ENCODE measurements around the gene ETV5.

The ETV5 gene

GRCh38 chr3:186098740-186099139 is 10.1 kb downstream of the ETV5 start:
- no peak for TF ChIP-seq SPI1 (IDR thresholded peaks at IDR 0.05; ENCODE audit: low read depth, low read length)
- no peak for TF ChIP-seq POLR2AphosphoS5 (IDR thresholded peaks at IDR 0.05; ENCODE audit: low read depth, low read length)
- TF ChIP-seq POU2F2 (IDR thresholded peaks at IDR 0.05; ENCODE audit: low read depth, low read length) = no peak
- TF ChIP-seq TAF1 (IDR thresholded peaks at IDR 0.05; ENCODE audit: low read depth, low read length) = no peak
- FAIRE-seq = no peak

DNA sequence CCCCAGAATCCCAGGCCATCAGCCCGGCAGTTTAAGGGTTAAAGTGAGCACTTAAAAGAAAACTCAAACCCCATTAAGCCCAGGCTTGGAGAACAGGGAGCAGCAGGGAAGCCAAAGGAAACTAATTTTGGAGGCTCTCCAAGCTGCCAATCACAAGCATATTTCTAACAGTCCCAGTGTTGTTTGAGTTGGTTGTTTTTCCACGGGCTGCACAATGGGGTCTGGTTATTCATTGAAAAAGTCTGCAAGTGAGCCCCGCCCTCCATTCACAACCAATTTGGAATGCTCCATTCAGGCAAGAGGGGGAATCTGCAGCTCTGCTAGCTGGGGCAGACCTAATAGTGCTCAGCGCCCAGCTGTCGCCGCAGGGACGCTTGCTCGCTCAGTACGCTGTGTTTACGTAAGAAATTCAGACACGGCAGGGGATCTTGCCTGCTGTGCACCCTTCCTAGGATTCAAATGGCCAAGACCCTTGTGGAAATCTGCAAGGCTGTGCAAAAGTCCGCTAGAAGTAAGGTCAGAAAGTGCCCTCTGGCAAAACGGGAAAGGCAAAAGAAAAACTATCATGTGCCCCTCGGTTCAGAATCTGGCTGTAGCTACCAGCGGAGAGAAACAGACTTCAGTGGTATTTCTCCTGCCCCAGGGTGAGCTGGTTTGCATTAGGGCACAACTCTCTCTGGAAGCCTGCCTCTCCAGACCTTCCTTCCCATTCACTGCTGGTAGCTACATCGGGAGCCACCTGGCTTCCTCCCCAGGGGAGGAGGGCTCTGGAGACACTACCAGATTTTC is 11.0 kb downstream of the ETV5 start:
- FAIRE-seq = peak; percentile 9
- no peak for DNase-seq (ENCODE audit: insufficient read length, low spot score)
- TF ChIP-seq TAF1 (IDR thresholded peaks at IDR 0.05; ENCODE audit: low read depth, low read length) (no peak), POLR2A (IDR thresholded peaks at IDR 0.05; ENCODE audit: low read depth, low read length) (no peak), POU2F2 (IDR thresholded peaks at IDR 0.05; ENCODE audit: low read depth, low read length) (no peak), PAX5 (IDR thresholded peaks at IDR 0.05; ENCODE audit: insufficient read depth, low read length, severe bottlenecking) (no peak), POLR2AphosphoS5 (IDR thresholded peaks at IDR 0.05; ENCODE audit: low read depth, low read length) (no peak), SPI1 (IDR thresholded peaks at IDR 0.05; ENCODE audit: low read depth, low read length) (no peak)

More at GRCh38 chr3:186098740-186099139, 10.1 kb downstream of the ETV5 start:
- DNase-seq (ENCODE audit: insufficient read length, low spot score) = no peak

- FAIRE-seq (no peak), DNase-seq (ENCODE audit: insufficient read length, low spot score) (no peak)
- no peak for TF ChIP-seq TAF1 (IDR thresholded peaks at IDR 0.05; ENCODE audit: low read depth, low read length)
- no peak for TF ChIP-seq POLR2AphosphoS5 (IDR thresholded peaks at IDR 0.05; ENCODE audit: low read depth, low read length)
- no peak for TF ChIP-seq POLR2A (IDR thresholded peaks at IDR 0.05; ENCODE audit: low read depth, low read length)
- no peak for TF ChIP-seq POU2F2 (IDR thresholded peaks at IDR 0.05; ENCODE audit: low read depth, low read length)
- TF ChIP-seq PAX5 (IDR thresholded peaks at IDR 0.05; ENCODE audit: insufficient read depth, low read length, severe bottlenecking) = no peak
- TF ChIP-seq SPI1 (IDR thresholded peaks at IDR 0.05; ENCODE audit: low read depth, low read length) = no peak
Measured at GRCh38 chr3:186097317-186097662, 11.6 kb downstream of the ETV5 start.

GRCh38 chr3:186096290-186096689 is 12.6 kb downstream of the ETV5 start:
- FAIRE-seq (no peak), DNase-seq (ENCODE audit: insufficient read length, low spot score) (no peak)
- TF ChIP-seq TAF1 (IDR thresholded peaks at IDR 0.05; ENCODE audit: low read depth, low read length) = no peak
- no peak for TF ChIP-seq SPI1 (IDR thresholded peaks at IDR 0.05; ENCODE audit: low read depth, low read length)
- 0 out of 2 replicates have a peak, but pooled peaks have one; percentile 10 for TF ChIP-seq POLR2A (IDR thresholded peaks at IDR 0.05; ENCODE audit: low read depth, low read length)

DNA sequence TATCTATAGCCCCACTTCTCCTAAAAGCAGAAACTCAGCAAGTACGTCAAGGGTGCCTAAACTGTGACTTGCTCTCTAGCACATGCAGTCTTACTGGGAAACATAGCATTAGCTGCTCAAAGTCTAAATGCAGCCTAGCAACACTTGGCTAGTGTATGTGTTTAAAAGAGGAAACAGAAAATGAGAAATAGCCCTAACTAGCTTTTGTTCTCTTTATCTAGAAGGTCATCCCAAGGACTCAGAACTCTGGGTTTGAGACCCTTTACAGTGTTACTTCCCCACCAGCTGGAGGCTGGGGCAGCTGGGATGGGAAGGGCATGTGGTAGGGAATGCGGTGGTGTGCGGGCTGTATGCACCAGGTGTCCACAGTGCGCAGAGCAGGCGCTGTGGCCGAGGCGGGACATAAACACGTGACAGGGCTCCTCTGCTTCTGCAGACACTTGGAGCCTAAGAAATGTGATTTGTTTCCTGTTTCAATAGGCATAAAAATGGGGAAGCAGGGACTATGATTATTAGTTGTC is 13.3 kb downstream of the ETV5 start:
- no peak for FAIRE-seq
- DNase-seq (ENCODE audit: insufficient read length, low spot score) = no peak
- TF ChIP-seq PAX5 (IDR thresholded peaks at IDR 0.05; ENCODE audit: insufficient read depth, low read length, severe bottlenecking) = no peak
- peak; percentile 34; the same call in 1 of the 2 replicates for TF ChIP-seq POLR2AphosphoS5 (IDR thresholded peaks at IDR 0.05; ENCODE audit: low read depth, low read length)
- TF ChIP-seq SPI1 (IDR thresholded peaks at IDR 0.05; ENCODE audit: low read depth, low read length) = no peak
- TF ChIP-seq TAF1 (IDR thresholded peaks at IDR 0.05; ENCODE audit: low read depth, low read length) = no peak
- TF ChIP-seq POLR2A (IDR thresholded peaks at IDR 0.05; ENCODE audit: low read depth, low read length) = no peak

DNA sequence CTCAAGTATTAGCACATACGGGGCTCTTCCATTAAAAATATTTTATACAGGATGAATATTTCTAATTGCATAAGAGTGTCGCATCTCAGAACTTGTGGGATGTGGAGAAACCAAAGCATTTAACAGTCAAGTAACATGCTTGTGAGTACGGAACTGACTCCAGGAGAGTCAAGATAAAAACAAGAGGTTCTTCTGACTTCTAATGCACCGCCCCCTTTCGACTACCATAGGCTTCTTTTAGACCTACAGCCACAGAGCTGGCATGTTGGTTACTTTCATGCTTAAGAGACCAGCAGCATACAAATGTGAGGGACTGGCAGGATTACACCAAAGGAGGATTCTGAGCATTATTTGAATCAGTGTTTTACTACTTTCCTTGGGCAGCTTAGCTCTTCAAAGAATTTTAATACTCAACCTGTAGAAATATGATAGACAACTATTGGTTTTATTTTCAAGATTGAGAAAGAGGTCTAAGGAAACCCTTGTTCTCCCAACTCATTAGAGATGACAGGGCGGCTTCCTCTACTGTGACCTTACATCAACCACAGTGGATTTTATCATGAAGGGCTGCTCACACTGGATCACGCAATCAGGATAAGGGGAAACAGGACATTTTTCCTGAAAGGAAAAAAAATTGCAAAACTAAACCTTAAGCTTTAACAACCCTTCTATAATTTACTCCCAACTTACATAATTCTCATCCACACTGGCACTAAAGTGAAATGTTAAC is 14.0 kb downstream of the ETV5 start:
- FAIRE-seq = no peak
- TF ChIP-seq POLR2A (IDR thresholded peaks at IDR 0.05; ENCODE audit: low read depth, low read length) (no peak), TAF1 (IDR thresholded peaks at IDR 0.05; ENCODE audit: low read depth, low read length) (no peak), POU2F2 (IDR thresholded peaks at IDR 0.05; ENCODE audit: low read depth, low read length) (no peak), POLR2AphosphoS5 (IDR thresholded peaks at IDR 0.05; ENCODE audit: low read depth, low read length) (no peak), PAX5 (IDR thresholded peaks at IDR 0.05; ENCODE audit: insufficient read depth, low read length, severe bottlenecking) (no peak), SPI1 (IDR thresholded peaks at IDR 0.05; ENCODE audit: low read depth, low read length) (no peak)
- DNase-seq (ENCODE audit: insufficient read length, low spot score) = no peak

GRCh38 chr3:186094271-186094670 is 14.6 kb downstream of the ETV5 start:
- DNase-seq (ENCODE audit: insufficient read length, low spot score) (no peak), FAIRE-seq (no peak)
- TF ChIP-seq POLR2A (IDR thresholded peaks at IDR 0.05; ENCODE audit: low read depth, low read length) (no peak), TAF1 (IDR thresholded peaks at IDR 0.05; ENCODE audit: low read depth, low read length) (no peak), POLR2AphosphoS5 (IDR thresholded peaks at IDR 0.05; ENCODE audit: low read depth, low read length) (no peak)

- DNase-seq (ENCODE audit: insufficient read length, low spot score) (no peak), FAIRE-seq (no peak)
- TF ChIP-seq POLR2A (IDR thresholded peaks at IDR 0.05; ENCODE audit: low read depth, low read length) = 0 out of 2 replicates have a peak, but pooled peaks have one; percentile 27
- TF ChIP-seq PAX5 (IDR thresholded peaks at IDR 0.05; ENCODE audit: insufficient read depth, low read length, severe bottlenecking) = no peak
Measured at GRCh38 chr3:186093271-186093900, 15.5 kb downstream of the ETV5 start.

DNA sequence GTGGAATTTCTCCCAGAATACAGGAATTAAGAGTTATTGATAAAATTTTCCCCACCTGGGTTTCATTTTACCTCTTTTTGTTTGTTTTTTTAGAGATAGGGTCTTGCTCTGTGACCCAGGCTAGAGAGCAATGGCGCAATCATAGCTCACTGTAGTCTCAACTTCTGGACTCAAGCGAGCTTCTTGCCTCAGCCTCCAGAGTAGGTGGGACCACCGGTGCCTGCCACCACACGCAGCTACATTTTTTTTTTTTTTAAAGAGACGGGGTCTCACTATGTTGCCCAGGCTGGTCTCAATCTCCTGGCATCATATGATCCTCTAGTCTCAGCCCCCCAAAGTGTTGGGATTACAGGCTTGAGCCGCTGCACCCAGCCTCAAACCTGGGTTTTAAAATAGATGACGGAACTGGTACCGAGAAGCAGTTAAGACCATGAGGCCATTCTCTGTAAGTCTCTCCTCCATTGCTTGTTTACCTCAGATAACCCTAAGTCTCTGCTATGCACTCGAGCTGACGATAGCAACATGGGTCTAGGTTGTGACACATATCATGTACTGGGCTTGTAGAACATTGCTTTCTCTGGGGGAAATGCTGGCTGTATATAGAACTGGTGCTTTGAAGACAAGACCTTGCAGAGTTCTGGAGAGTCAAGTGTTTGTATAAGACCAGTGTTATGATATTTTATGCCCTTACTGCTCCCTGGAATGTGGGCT is 16.4 kb downstream of the ETV5 start:
- DNase-seq (ENCODE audit: insufficient read length, low spot score) = no peak
- no peak for FAIRE-seq
- no peak for TF ChIP-seq PAX5 (IDR thresholded peaks at IDR 0.05; ENCODE audit: insufficient read depth, low read length, severe bottlenecking)
- TF ChIP-seq POLR2A (IDR thresholded peaks at IDR 0.05; ENCODE audit: low read depth, low read length) = no peak
- no peak for TF ChIP-seq SPI1 (IDR thresholded peaks at IDR 0.05; ENCODE audit: low read depth, low read length)
- TF ChIP-seq POU2F2 (IDR thresholded peaks at IDR 0.05; ENCODE audit: low read depth, low read length) = no peak
- no peak for TF ChIP-seq TAF1 (IDR thresholded peaks at IDR 0.05; ENCODE audit: low read depth, low read length)
- no peak for TF ChIP-seq POLR2AphosphoS5 (IDR thresholded peaks at IDR 0.05; ENCODE audit: low read depth, low read length)
